PFSK-1 (cell line): ENCODE results near the gene TLL1.

ENCODE experiments used
- FOXP2 ChIP-seq: optimal IDR thresholded peaks from 2 replicates; pipeline ENCODE3; 2011; ENCODE audit warnings: borderline replicate concordance, control low read depth, inconsistent platforms; ENCODE audit not compliant: insufficient read depth; ENCODE audit errors: extremely low read length, extremely low read depth
- POLR2AphosphoS5 ChIP-seq: IDR thresholded peaks from 2 replicates; pipeline ENCODE4 v1.6.1; 2012; ENCODE audit warnings: low read depth, mild to moderate bottlenecking, control low read depth, low read length, moderate library complexity
- REST ChIP-seq, 2 experiments: IDR thresholded peaks; 2 replicates each; pipeline versions ENCODE4 v1.6.1 to v1.8.0; 2011 to 2012; ENCODE audit warnings: low read depth in 2 of 2, low read length in 2 of 2, control low read depth in 1 of 2, inconsistent platforms in 1 of 2, mild to moderate bottlenecking in 1 of 2, moderate library complexity in 1 of 2; ENCODE audit not compliant: insufficient read depth in 1 of 2
- TAF1 ChIP-seq: IDR thresholded peaks from 2 replicates; pipeline ENCODE4 v1.6.1; 2012; ENCODE audit warnings: low read length, control low read depth, borderline replicate concordance; ENCODE audit not compliant: insufficient read depth

DNA sequence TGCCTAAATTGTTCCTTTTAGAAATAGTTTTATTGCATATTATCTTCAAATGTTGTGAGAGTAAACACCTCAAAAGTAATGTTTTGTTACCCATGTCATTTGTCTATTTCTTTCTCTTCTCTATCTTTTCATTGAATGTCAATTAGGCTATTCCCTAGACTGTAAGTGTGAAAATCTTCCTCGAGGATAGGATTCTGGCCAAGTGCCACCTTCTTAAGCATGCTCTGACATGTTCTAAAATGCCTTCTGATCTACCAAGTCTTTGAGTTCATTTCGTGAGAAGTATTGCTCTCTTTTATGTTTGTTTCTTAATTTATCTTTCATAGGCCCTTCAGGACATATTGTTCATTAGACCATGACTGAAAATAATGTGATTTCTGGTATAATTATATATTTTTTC, 44.1 kb upstream of the TLL1 start:
- TF ChIP-seq REST (IDR thresholded peaks at IDR 0.05; ENCODE audit: insufficient read depth in 1 of 2, low read depth in 2 of 2, low read length in 2 of 2) (no peak), FOXP2 (no peak), TAF1 (no peak), POLR2AphosphoS5 (no peak)
